GM21723 (cell line): ENCODE data around the gene SLC15A2.

Experiments used
- ATAC-seq: cut with Tn5 transposase; IDR thresholded peaks from one replicate; pipeline ENCODE4 v1.9.1; 2021; ENCODE audit warnings: mild to moderate bottlenecking, moderate library complexity; ENCODE audit not compliant: unreplicated experiment

Gene SLC15A2

DNA sequence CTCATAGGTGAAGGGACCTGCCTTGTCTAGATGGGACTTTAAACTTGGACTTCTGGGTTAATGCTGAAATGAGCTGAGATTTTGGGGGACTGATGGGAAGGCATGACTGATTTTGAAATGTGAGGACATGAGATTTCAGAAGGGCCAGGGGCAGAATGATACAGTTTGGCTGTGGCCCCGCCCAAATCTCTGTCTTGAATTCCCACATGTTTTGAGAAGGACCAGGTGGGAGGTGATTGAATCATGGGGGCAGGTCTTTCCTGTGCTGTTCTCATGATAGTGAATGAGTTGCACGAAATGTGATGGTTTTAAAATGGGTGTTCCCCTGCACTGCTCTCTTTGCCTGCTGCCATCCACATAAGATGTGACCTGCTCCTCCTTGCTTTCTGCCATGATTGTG lies 85.0 kb downstream of the SLC15A2 start:
- peak; percentile 10 for ATAC-seq

DNA sequence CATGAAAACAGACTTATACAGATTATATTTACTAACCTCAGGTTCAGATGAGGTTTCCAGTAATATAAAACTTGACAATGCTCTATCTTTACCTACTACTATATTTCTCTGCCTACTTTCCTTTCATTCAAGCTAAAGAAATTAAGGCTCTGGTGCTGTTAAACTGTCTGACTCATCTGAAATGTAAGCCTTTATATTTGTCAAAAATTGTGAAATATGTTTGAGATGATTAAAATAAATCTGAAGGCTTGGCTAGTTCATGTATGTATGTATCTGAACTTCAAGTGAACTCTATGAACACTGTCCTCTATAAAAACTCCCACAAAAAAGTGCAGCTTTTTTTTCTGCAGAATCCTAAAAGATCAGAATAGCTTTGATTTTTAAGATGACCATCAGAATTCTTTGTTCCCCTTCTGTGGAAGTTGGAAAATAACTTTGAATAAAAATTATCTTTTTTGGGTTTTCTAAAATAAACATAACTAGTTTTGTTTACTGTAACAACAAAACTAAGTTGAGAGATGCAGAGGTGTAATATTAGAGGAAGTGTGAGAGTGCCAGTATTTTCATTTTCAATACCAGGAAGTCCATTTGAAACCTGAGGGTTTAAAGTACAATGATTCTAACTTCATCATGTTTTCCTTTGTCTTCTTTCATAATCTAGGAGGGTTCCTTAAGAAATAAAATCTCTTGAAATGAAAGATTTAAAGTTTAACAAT lies 85.7 kb downstream of the SLC15A2 start:
- peak; percentile 86 for ATAC-seq

DNA sequence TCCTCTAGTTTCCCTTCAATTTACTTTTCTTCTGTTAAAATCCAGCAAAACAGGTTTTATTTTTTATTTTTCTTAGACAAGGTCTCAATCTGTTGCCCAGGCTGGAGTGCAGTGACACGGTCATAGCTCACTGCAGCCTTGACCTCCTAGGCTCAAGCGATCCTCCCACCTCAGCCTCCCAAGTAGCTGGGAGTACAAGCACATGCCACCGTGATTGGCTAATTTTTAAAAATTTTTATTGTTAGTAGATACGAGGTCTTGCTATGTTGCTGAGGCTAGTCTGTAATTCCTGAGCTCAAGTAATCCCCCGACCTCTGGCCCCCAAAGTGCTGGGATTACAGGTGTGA lies 86.2 kb downstream of the SLC15A2 start:
- peak; percentile 33 for ATAC-seq

DNA sequence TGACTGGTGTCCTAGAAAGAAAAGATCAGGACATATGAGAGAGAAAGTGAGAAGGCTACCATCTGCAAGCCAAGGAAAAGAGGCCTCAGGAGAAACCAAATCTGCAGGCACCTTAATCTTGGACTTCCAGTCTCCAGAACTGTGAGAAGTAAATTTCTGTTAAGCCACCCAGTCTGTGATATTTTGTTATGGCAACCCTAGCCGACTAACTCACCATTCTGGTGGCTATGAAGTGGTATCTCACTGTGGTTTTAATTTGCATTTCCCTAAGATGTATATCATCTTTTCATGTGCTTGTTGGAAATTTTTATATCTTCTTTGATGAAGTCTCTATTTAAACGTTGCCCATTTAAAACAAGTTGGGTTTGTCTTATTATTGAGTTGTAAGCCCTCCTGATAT lies 87.3 kb downstream of the SLC15A2 start:
- ATAC-seq: no peak

DNA sequence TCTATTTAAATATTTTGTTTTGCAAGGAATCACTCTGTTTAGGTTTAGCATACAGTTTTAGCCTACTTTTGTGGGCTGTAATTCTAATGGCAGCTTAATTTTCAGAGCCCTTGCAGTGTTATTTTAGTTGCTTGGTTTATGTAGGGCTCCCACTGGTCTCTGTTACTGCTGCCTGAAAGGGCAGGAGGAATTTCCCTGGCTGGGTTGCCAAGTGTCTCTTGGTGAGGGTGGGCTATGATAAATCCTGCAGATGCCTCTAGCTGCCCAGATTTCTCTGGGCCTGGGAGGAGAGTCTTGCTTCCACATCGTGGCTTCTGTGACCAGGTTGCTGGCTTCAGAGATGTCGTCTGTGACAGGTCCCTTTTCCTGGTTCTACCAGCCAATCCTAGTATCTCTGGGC lies 91.6 kb downstream of the SLC15A2 start:
- ATAC-seq: no peak

DNA sequence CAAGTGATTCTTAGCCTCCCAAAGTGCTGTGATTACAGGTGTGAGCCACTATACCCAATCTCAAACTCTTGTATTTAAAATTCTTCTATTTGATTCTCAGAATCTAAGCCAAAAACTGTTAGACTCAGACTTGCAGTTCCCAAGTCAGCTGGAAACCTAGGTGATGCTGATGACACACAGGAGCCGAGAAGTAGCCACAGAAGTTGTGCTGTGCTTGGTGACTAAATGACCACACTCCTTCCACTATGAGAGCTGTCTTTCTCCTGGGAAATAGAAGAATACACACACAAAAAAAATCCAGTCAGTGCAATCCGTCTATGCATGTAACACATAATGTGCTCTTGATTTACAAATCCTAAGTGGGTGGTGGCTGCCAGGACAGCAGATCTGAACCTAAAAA lies 93.9 kb downstream of the SLC15A2 start:
- no peak for ATAC-seq

DNA sequence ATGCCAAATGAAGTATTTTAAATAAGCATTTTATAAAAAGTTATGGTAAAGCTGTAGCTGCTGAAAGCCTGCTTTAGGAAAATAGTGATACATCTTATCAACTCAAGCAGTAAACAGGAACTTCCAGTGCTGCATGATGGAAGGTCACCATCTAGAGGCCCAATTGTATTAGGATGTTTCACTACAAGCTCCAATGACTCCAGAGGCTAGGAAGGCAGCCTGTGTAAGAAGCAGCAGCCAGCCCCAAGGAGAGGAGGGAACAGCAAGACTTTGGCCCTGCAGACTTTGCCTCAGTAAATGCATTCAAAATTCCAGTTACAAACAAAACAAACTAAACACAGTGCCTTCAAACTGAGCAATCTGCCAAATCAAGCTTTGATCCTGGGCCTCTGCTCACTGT lies 95.7 kb downstream of the SLC15A2 start:
- ATAC-seq: no peak

DNA sequence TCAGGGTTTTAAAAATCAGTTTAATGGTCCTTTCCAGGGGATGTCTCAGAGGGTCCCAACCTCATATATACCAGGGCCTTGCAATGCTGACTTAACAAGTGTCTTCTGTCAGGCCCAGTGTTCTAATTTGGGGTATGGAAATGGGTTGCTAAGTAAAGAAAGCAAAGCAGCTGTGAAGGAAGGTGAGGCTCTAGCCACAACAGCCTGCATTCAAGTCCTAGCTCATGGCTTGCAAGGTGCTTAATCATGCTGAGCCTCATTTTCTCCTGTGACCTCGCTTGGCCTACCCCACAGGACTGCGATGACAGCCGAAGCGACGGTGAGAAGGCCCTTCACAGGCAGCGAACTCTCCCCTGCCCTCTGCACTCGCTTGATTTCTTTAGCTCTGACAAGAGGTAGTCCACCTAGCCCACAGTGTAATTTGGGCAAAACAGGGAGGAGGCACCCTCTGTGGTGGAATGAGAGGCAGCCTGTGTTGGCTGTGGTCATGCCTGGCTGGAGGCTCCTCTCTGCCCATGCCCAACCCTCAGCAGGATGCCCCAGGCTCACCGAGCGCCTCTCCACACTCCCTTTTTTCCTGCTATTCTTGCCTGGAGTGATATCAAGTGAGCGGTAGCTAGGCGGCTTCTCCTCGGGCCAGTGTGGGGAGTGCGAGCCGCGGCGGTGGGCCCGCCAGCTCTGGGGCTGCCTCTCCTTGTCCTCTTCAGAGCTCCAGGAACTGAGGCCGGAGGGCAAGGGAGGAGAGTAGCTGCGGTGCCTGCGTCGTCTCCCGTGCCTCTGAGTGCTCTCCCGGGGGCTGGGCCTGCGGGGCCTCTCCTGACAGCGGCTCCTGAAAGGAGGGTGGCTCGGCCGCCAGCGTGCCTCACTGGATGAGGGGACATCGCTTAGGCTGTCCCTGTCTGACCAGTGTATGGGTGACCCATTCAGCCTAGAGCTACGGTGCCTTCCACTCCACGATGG lies 98.7 kb downstream of the SLC15A2 start:
- peak; percentile 68 for ATAC-seq
